Measurements from ENCODE around the gene A2M. TPM values are rescaled to one million over a fixed set of nuclear protein-coding genes. Genes with fewer than 3 reads are reported as not detected.

Gene A2M
- total and polyA plus RNA-seq, 2 experiments from 2014 or later, result 0.92 TPM; not detected in 1

GRCh38 chr12:9124383-9125031, 8.8 kb upstream of the A2M start (continued):
- TF ChIP-seq REST (IDR thresholded peaks at IDR 0.05; ENCODE audit: unreplicated experiment) (no peak), ZNF331 (CRISPR knock-in tag; IDR thresholded peaks at IDR 0.05; ENCODE audit: low read depth) (no peak), POLR2AphosphoS5 (IDR thresholded peaks at IDR 0.05; ENCODE audit: low read depth) (no peak), ZNF114 (CRISPR knock-in tag; IDR thresholded peaks at IDR 0.05) (no peak), EZH2 (IDR thresholded peaks at IDR 0.05; ENCODE audit: low read depth, unreplicated experiment) (no peak)

- Histone ChIP-seq H3K27ac (ENCODE audit: low read depth) (no peak overlapping the region), H3K79me2 (replicated peaks; ENCODE audit: insufficient read depth) (no peaks in the 10 kb centered on the region), H3K36me3 (ENCODE audit: insufficient read depth) (no peaks in the 10 kb centered on the region), H2AFZ (no peak overlapping the region), H4K20me1 (replicated peaks; ENCODE audit: insufficient read depth) (no peaks in the 10 kb centered on the region), H3K4me1 (ENCODE audit: insufficient read depth) (no peaks in the 10 kb centered on the region), H3K4me3 (no peak overlapping the region), H3K4me2 (no peak overlapping the region), H3F3A (replicated peaks; ENCODE audit: low read depth) (no peaks in the 10 kb centered on the region), H3K27me3 (ENCODE audit: insufficient read depth) (no peaks in the 10 kb centered on the region), H3K9me2 (ENCODE audit: insufficient read depth) (no peaks in the 10 kb centered on the region)
- Mint-ChIP-seq H3K36me3 (ENCODE audit: low read depth) (no peaks in the 10 kb centered on the region; the same call in 2 of the 3 replicates), H3K4me1 (no peaks in the 10 kb centered on the region), H3K27ac (no peak overlapping the region), H3K9me3 (peaks cover 1% of the 10 kb centered on the region; the same call in 1 of the 3 replicates), H3K4me3 (no peak overlapping the region), H3K27me3 (ENCODE audit: insufficient read depth, low read depth, poor library complexity) (no peaks in the 10 kb centered on the region)
- DNase-seq (ENCODE audit: low spot score), result no peak
- no peak for ATAC-seq
- no peak for TF ChIP-seq CTCF (conservative IDR thresholded peaks at IDR 0.05; ENCODE audit: low read depth in 2 of 2)
- no peak for TF ChIP-seq ETS1 (IDR thresholded peaks at IDR 0.05)
- TF ChIP-seq STAT1 (IDR thresholded peaks at IDR 0.05; ENCODE audit: unreplicated experiment), result no peak
- no peak for TF ChIP-seq POLR2AphosphoS5 (IDR thresholded peaks at IDR 0.05; ENCODE audit: low read depth)
- TF ChIP-seq EZH2phosphoT487 (IDR thresholded peaks at IDR 0.05; ENCODE audit: unreplicated experiment), result no peak
- TF ChIP-seq ZNF462 (CRISPR knock-in tag; IDR thresholded peaks at IDR 0.05), result no peak
- TF ChIP-seq ZNF331 (CRISPR knock-in tag; IDR thresholded peaks at IDR 0.05; ENCODE audit: low read depth), result no peak
- TF ChIP-seq JUNB (IDR thresholded peaks at IDR 0.05; ENCODE audit: unreplicated experiment), result no peak
Measured at GRCh38 chr12:9123781-9124382, 8.2 kb upstream of the A2M start.

All from GM23338 (cell line).